ENCODE measurements around the gene SH3GL3.

SH3GL3 gene

DNA sequence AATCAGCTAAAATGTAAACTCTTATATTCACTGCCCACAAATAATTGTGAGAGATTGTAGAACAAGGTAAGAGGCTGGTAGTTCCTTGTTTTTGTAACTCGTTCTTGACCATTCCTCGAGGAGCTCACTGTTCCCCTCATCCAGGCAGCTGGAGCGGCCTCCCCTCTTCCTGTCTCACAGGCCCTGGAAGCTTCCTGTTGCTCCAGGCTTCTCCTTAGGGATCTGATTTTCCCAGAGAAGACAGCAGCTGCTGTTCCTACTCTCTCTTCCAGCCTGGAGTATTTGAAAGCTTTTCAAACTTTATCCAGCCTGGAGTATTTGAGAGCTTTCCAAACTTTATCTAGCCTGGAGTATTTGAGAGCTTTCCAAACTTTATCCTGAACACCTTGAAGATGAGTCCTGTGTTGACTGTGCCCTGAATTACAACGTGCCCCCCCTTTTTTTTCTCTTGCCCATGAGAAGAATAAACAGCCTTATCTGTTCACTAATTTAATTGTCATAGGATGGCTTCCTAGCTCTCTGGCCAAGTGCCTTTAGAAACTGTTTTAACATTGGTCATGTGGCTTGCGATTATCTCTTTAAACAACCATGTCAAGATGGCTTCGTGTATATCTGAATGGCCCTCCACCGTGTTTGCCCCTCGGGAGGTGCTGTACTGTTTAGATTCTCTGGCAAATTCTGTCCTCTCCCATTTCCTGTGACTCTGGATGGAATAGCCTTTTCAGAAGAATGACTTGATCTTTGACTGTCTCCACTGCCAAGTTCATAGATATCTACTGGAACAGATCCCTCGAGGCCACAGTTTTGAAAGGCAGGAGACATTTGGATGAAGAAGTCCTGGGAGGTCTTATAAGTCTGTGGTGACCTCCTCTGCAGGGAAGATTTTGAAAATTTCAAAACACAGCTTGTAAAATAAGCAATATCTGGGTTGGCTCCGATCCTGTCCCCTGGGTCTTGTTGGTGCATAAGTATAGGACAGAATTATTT lies 211.6 kb downstream of the SH3GL3 start:
- no peak overlapping the region for H3K9ac ChIP-seq (ENCODE audit: low read length)
- H2AK5ac ChIP-seq (ENCODE audit: low read length) = no peak overlapping the region
- no peak overlapping the region for H2AFZ ChIP-seq (ENCODE audit: insufficient read depth, low read length, poor library complexity)

GRCh38 chr15:83659417-83659812 lies 212.3 kb downstream of the SH3GL3 start:
- Histone ChIP-seq H3K23ac (ENCODE audit: low read length) (no peak overlapping the region), H3K27me3 (ENCODE audit: insufficient read depth, low read length) (peaks cover 12% of the 10 kb centered on the region), H3K79me2 (ENCODE audit: control insufficient read depth, insufficient read depth, low read length, poor library complexity) (no peaks in the 10 kb centered on the region), H3K4ac (ENCODE audit: low read depth, low read length) (no peak overlapping the region), H4K8ac (ENCODE audit: low read depth, low read length) (no peak overlapping the region), H3K27ac (ENCODE audit: low read depth, low read length) (no peak overlapping the region), H3K18ac (ENCODE audit: low read length) (no peak overlapping the region), H4K91ac (ENCODE audit: low read depth, low read length) (no peak overlapping the region), H2BK12ac (ENCODE audit: low read length) (no peak overlapping the region), H3K9me3 (ENCODE audit: insufficient read depth, low read depth, low read length) (peaks cover 4% of the 10 kb centered on the region), H2AK5ac (ENCODE audit: low read length) (no peak overlapping the region), H3K9ac (ENCODE audit: low read length) (no peak overlapping the region), H3K4me2 (ENCODE audit: low read length) (no peak overlapping the region), H3K36me3 (ENCODE audit: control insufficient read depth in 1 of 2, insufficient read depth in 2 of 2, low read length in 2 of 2) (no peaks in the 10 kb centered on the region), H2AFZ (ENCODE audit: insufficient read depth, low read length, poor library complexity) (no peak overlapping the region), H3K14ac (ENCODE audit: low read length) (no peak overlapping the region), H3K79me1 (ENCODE audit: low read length) (no peaks in the 10 kb centered on the region), H4K12ac (ENCODE audit: low read depth, low read length) (no peak overlapping the region), H3K4me3 (ENCODE audit: low read depth, low read length) (no peak overlapping the region), H2BK120ac (ENCODE audit: insufficient read depth, low read length, poor library complexity) (no peak overlapping the region), H2BK5ac (ENCODE audit: low read depth, low read length, poor library complexity) (no peak overlapping the region), H3K4me1 (ENCODE audit: control insufficient read depth in 1 of 2, insufficient read depth in 2 of 2, low read length in 2 of 2) (peaks cover 2% of the 10 kb centered on the region in 2 experiments)
- no peak for DNase-seq
- no CpG with 5 or more reads among the region's 1 CpG for WGBS (ENCODE audit: extremely low coverage, insufficient coverage, insufficient read length)

More for the DNA sequence above, 211.6 kb downstream of the SH3GL3 start:
- no CpG with 5 or more reads among the region's 10 CpGs for WGBS (ENCODE audit: extremely low coverage, insufficient coverage, insufficient read length)
- no peak overlapping the region for H3K18ac ChIP-seq (ENCODE audit: low read length)
- no peak overlapping the region for H2BK12ac ChIP-seq (ENCODE audit: low read length)
- no peak overlapping the region for H4K91ac ChIP-seq (ENCODE audit: low read depth, low read length)
- H4K8ac ChIP-seq (ENCODE audit: low read depth, low read length) = no peak overlapping the region
- no peak overlapping the region for H3K4me2 ChIP-seq (ENCODE audit: low read length)
- no peak overlapping the region for H3K23ac ChIP-seq (ENCODE audit: low read length)
- no peak overlapping the region for H3K27ac ChIP-seq (ENCODE audit: low read depth, low read length)
- no peak overlapping the region for H4K12ac ChIP-seq (ENCODE audit: low read depth, low read length)
- H3K4me1 ChIP-seq (ENCODE audit: control insufficient read depth in 1 of 2, insufficient read depth in 2 of 2, low read length in 2 of 2) = peaks cover 7% of the 10 kb centered on the region in 2 experiments
- peaks cover 19% of the 10 kb centered on the region for H3K27me3 ChIP-seq (ENCODE audit: insufficient read depth, low read length)
- no peaks in the 10 kb centered on the region for H3K79me2 ChIP-seq (ENCODE audit: control insufficient read depth, insufficient read depth, low read length, poor library complexity)
- no peaks in the 10 kb centered on the region for H3K36me3 ChIP-seq (ENCODE audit: control insufficient read depth in 1 of 2, insufficient read depth in 2 of 2, low read length in 2 of 2)
- no peak overlapping the region for H3K4ac ChIP-seq (ENCODE audit: low read depth, low read length)
- DNase-seq = no peak
- H2BK5ac ChIP-seq (ENCODE audit: low read depth, low read length, poor library complexity) = no peak overlapping the region
- no peak overlapping the region for H2BK120ac ChIP-seq (ENCODE audit: insufficient read depth, low read length, poor library complexity)
- H3K79me1 ChIP-seq (ENCODE audit: low read length) = no peaks in the 10 kb centered on the region
- no peak overlapping the region for H3K14ac ChIP-seq (ENCODE audit: low read length)
- H3K9me3 ChIP-seq (ENCODE audit: insufficient read depth, low read depth, low read length) = peaks cover 4% of the 10 kb centered on the region
- no peak overlapping the region for H3K4me3 ChIP-seq (ENCODE audit: low read depth, low read length)

DNA sequence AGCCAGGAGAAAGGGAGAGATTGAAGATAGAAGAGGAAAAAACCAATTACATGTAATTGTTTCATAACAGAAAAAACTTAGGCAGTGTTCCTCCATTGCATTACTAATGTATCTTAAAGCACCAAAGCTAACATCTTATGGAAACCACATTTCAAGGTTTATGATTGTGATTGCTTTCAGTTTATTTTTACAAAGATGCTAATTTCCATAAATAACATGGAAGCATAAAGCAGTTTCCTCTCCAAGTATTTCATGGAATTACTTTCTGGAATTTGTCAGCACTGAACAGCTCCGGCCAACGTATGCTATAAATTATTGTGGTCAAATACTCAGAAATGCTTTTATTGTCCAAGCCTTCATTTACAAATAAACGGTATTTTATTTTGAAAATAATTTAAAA lies 218.3 kb downstream of the SH3GL3 start:
- no peak overlapping the region for H2BK5ac ChIP-seq (ENCODE audit: low read depth, low read length, poor library complexity)
- H3K36me3 ChIP-seq (ENCODE audit: control insufficient read depth in 1 of 2, insufficient read depth in 2 of 2, low read length in 2 of 2) = no peaks in the 10 kb centered on the region
- WGBS (ENCODE audit: extremely low coverage, insufficient coverage, insufficient read length) = no CpG with 5 or more reads among the region's 3 CpGs
- H3K79me1 ChIP-seq (ENCODE audit: low read length) = no peaks in the 10 kb centered on the region
- no peaks in the 10 kb centered on the region for H3K79me2 ChIP-seq (ENCODE audit: control insufficient read depth, insufficient read depth, low read length, poor library complexity)
- no peak overlapping the region for H2AK5ac ChIP-seq (ENCODE audit: low read length)
- no peak overlapping the region for H2AFZ ChIP-seq (ENCODE audit: insufficient read depth, low read length, poor library complexity)
- no peaks in the 10 kb centered on the region for H3K27me3 ChIP-seq (ENCODE audit: insufficient read depth, low read length)
- no peak overlapping the region for H4K12ac ChIP-seq (ENCODE audit: low read depth, low read length)
- no peaks in the 10 kb centered on the region for H3K4me1 ChIP-seq (ENCODE audit: control insufficient read depth in 1 of 2, insufficient read depth in 2 of 2, low read length in 2 of 2)
- H3K4me2 ChIP-seq (ENCODE audit: low read length) = no peak overlapping the region
- H4K8ac ChIP-seq (ENCODE audit: low read depth, low read length) = no peak overlapping the region
- H3K23ac ChIP-seq (ENCODE audit: low read length) = no peak overlapping the region
- no peak overlapping the region for H3K14ac ChIP-seq (ENCODE audit: low read length)
- no peak overlapping the region for H3K9ac ChIP-seq (ENCODE audit: low read length)
- DNase-seq = no peak
- no peak overlapping the region for H3K27ac ChIP-seq (ENCODE audit: low read depth, low read length)
- no peak overlapping the region for H3K18ac ChIP-seq (ENCODE audit: low read length)
- H3K4ac ChIP-seq (ENCODE audit: low read depth, low read length) = no peak overlapping the region
- H3K4me3 ChIP-seq (ENCODE audit: low read depth, low read length) = no peak overlapping the region
- H2BK12ac ChIP-seq (ENCODE audit: low read length) = no peak overlapping the region
- H2BK120ac ChIP-seq (ENCODE audit: insufficient read depth, low read length, poor library complexity) = no peak overlapping the region
- no peak overlapping the region for H4K91ac ChIP-seq (ENCODE audit: low read depth, low read length)
- H3K9me3 ChIP-seq (ENCODE audit: insufficient read depth, low read depth, low read length) = peaks cover 1% of the 10 kb centered on the region

All from trophoblast cell (in vitro differentiated cells and primary cell).